C4-2B (cell line): Measurements from ENCODE around the gene SLC2A13.

Experiments used
- CTCF ChIP-seq: fragments of 450-650 bp; conservative IDR thresholded peaks from 2 replicates; pipeline ENCODE4 v1.5.1; 2017; ENCODE audit warnings: mild to moderate bottlenecking
- ZFX ChIP-seq: fragments of 450-650 bp; IDR thresholded peaks from 2 replicates; pipeline ENCODE4 v1.6.1; 2017

- no peak for TF ChIP-seq CTCF
- TF ChIP-seq ZFX = no peak
Observed at GRCh38 chr12:39798429-39798828, 307.5 kb downstream of the SLC2A13 start.
